Caco-2 (cell line): ENCODE data around the gene PTPRN2. TPM values are rescaled to one million over a fixed set of nuclear protein-coding genes. Genes with fewer than 3 reads are reported as not detected.

ENCODE experiments used
- BruUV-seq: library from RNA; stranded (reverse); fragments of 400-500 nt; replicated peaks from 2 replicates; lab custom pipeline; 2021; lab: Mats Ljungman, UMichigan
- CTCF ChIA-PET: fragments of 300-600 bp; sonication (Branson Sonifier 250); formaldehyde crosslinking; loops from one replicate; lab custom pipeline; 2022; ENCODE audit warnings: antibody characterized with exemption; lab: Charles Lee
- POLR2A ChIA-PET: fragments of 300-600 bp; sonication (Branson Sonifier 250); formaldehyde crosslinking; loops from one replicate; lab custom pipeline; 2022; ENCODE audit warnings: antibody characterized with exemption; lab: Charles Lee
- DNase-seq, 2 experiments: peaks; one replicate each; pipeline versions ENCODE4 v3.0.0 to v3.0.0-alpha.2; 2020 to 2022
- H3K27me3 ChIP-seq: replicated peaks from 2 replicates; pipeline ENCODE4 v1.6.0; 2011; ENCODE audit warnings: low read length; ENCODE audit not compliant: control insufficient read depth, insufficient read depth
- H3K36me3 ChIP-seq: 2 replicates; pipeline ENCODE4 v1.5.1; 2011; ENCODE audit warnings: low read length; ENCODE audit not compliant: control insufficient read depth, insufficient read depth
- H3K4me1 ChIP-seq: fragments of 250-450 bp; sonication (Bioruptor Pico); 2 replicates; pipeline ENCODE4 v1.5.1; 2020; ENCODE audit warnings: mild to moderate bottlenecking
- H3K4me3 ChIP-seq: 2 replicates; pipeline ENCODE4 v1.5.1; 2011; ENCODE audit warnings: low read depth, mild to moderate bottlenecking, control low read depth, low read length
- H3K9me3 ChIP-seq: fragments of 250-450 bp; sonication (Bioruptor Pico); 2 replicates; pipeline ENCODE4 v1.5.1; 2020; ENCODE audit warnings: mild to moderate bottlenecking, moderate library complexity
- H3K27ac Mint-ChIP-seq: one replicate; pipeline ENCODE4 v1.8.0; 2022; ENCODE audit warnings: mixed read lengths; ENCODE audit not compliant: unreplicated experiment
- H3K27me3 Mint-ChIP-seq: one replicate; pipeline ENCODE4 v1.8.0; 2022; ENCODE audit warnings: mixed read lengths; ENCODE audit not compliant: insufficient read depth, unreplicated experiment
- H3K36me3 Mint-ChIP-seq: one replicate; pipeline ENCODE4 v1.8.0; 2022; ENCODE audit warnings: mild to moderate bottlenecking, mixed read lengths; ENCODE audit not compliant: insufficient read depth, unreplicated experiment
- H3K4me1 Mint-ChIP-seq: one replicate; pipeline ENCODE4 v1.8.0; 2022; ENCODE audit warnings: low read depth, mixed read lengths; ENCODE audit not compliant: unreplicated experiment
- H3K4me3 Mint-ChIP-seq: one replicate; pipeline ENCODE4 v1.8.0; 2022; ENCODE audit warnings: mild to moderate bottlenecking, moderate library complexity, mixed read lengths; ENCODE audit not compliant: unreplicated experiment
- H3K9me3 Mint-ChIP-seq: one replicate; pipeline ENCODE4 v1.8.0; 2022; ENCODE audit warnings: mixed read lengths; ENCODE audit not compliant: unreplicated experiment
- CTCF ChIP-seq, 2 experiments: fragments of 200-600 bp in 1 of 2; IDR thresholded peaks; 1 replicate in 1 of 2; 2 replicates in 1 of 2; pipeline versions ENCODE4 v1.5.1 to v1.8.0; 2011 to 2022; ENCODE audit warnings: antibody characterized with exemption in 1 of 2, control low read depth in 1 of 2, inconsistent platforms in 1 of 2, low read depth in 1 of 2, low read length in 1 of 2, mild to moderate bottlenecking in 1 of 2, moderate library complexity in 1 of 2; ENCODE audit not compliant: insufficient read depth in 1 of 2, severe bottlenecking in 1 of 2, unreplicated experiment in 1 of 2
- intact Hi-C: fragments of 100-400 bp; cut with micrococcal nuclease; formaldehyde crosslinking; loops from one replicate; pipeline ENCODE4 v1.10.0; 2022; ENCODE audit not compliant: unreplicated experiment
- total RNA-seq: library from RNA; stranded (reverse); gene quantifications from 2 replicates; pipeline ENCODE4 v1.2.3, GENCODE V29; 2022

PTPRN2 gene
- total RNA-seq, 1 experiment from 2014 or later, result 1.4 TPM

GRCh38 chr7:157785486-157786186 lies 802.0 kb downstream of the PTPRN2 start:
- TF ChIP-seq CTCF (IDR thresholded peaks at IDR 0.05; ENCODE audit: insufficient read depth in 1 of 2, low read depth in 1 of 2, low read length in 1 of 2, severe bottlenecking in 1 of 2, unreplicated experiment in 1 of 2), result no peak
- H3K27me3 ChIP-seq, result no peaks in the 10 kb centered on the region
- POLR2A ChIA-PET, result no interaction called here
- Mint-ChIP-seq H3K4me3 (no peak overlapping the region), H3K36me3 (peaks cover 4% of the 10 kb centered on the region), H3K4me1 (no peaks in the 10 kb centered on the region), H3K27ac (no peak overlapping the region), H3K9me3 (peaks cover 13% of the 10 kb centered on the region), H3K27me3 (peaks cover 4% of the 10 kb centered on the region)
- CTCF ChIA-PET, result no interaction called here
- no peaks in the 10 kb centered on the region for H3K36me3 ChIP-seq
- no TSS peak for BruUV-seq
- H3K9me3 ChIP-seq, result no peaks in the 10 kb centered on the region
- H3K4me1 ChIP-seq, result no peaks in the 10 kb centered on the region
- no peak for DNase-seq
- no peak overlapping the region for H3K4me3 ChIP-seq
- intact Hi-C loops, result no loop called here

- H3K4me1 ChIP-seq, result no peaks in the 10 kb centered on the region
- H3K9me3 Mint-ChIP-seq, result peaks cover 10% of the 10 kb centered on the region
- H3K27me3 ChIP-seq, result no peaks in the 10 kb centered on the region
- peaks cover 4% of the 10 kb centered on the region for H3K36me3 Mint-ChIP-seq
- ChIA-PET CTCF (no interaction called here), POLR2A (no interaction called here)
- no peak overlapping the region for H3K4me3 ChIP-seq
- no peak for TF ChIP-seq CTCF (IDR thresholded peaks at IDR 0.05; ENCODE audit: insufficient read depth in 1 of 2, low read depth in 1 of 2, low read length in 1 of 2, severe bottlenecking in 1 of 2, unreplicated experiment in 1 of 2)
- H3K36me3 ChIP-seq, result no peaks in the 10 kb centered on the region
- no peaks in the 10 kb centered on the region for H3K4me1 Mint-ChIP-seq
- intact Hi-C loops, result no loop called here
- no peak overlapping the region for H3K4me3 Mint-ChIP-seq
- H3K9me3 ChIP-seq, result no peaks in the 10 kb centered on the region
- DNase-seq, result no peak
- no TSS peak for BruUV-seq
- H3K27ac Mint-ChIP-seq, result no peak overlapping the region
- H3K27me3 Mint-ChIP-seq, result peaks cover 4% of the 10 kb centered on the region
Measured at GRCh38 chr7:157784979-157785441, 802.6 kb downstream of the PTPRN2 start.

- Histone ChIP-seq H3K27me3 (no peaks in the 10 kb centered on the region), H3K36me3 (no peaks in the 10 kb centered on the region), H3K4me1 (no peaks in the 10 kb centered on the region), H3K4me3 (no peak overlapping the region), H3K9me3 (no peaks in the 10 kb centered on the region)
- Mint-ChIP-seq H3K4me3 (no peak overlapping the region), H3K9me3 (peaks cover 2% of the 10 kb centered on the region), H3K4me1 (no peaks in the 10 kb centered on the region), H3K36me3 (no peaks in the 10 kb centered on the region), H3K27ac (no peak overlapping the region), H3K27me3 (no peaks in the 10 kb centered on the region)
- BruUV-seq, result no TSS peak
- intact Hi-C loops, result no loop called here
- POLR2A ChIA-PET, result no interaction called here
- no peak for TF ChIP-seq CTCF (IDR thresholded peaks at IDR 0.05; ENCODE audit: insufficient read depth in 1 of 2, low read depth in 1 of 2, low read length in 1 of 2, severe bottlenecking in 1 of 2, unreplicated experiment in 1 of 2)
- DNase-seq, result no peak
- CTCF ChIA-PET, result no interaction called here
Measured at GRCh38 chr7:157784041-157784835, 803.4 kb downstream of the PTPRN2 start.
